ENCODE results near the gene IER2. TPM values are rescaled to one million over a fixed set of nuclear protein-coding genes. Genes with fewer than 3 reads are reported as not detected.

The IER2 gene
- total RNA-seq, 6 donors from 2014 or later, result 94.3 to 246 (median 129) TPM

- H3K9me3 ChIP-seq, result no peaks in the 10 kb centered on the region
- H3K27ac ChIP-seq, result peak overlapping the region; percentile 98 to 100 (median 99)
- H3K36me3 ChIP-seq, result peaks cover 0 to 10% (median 0%) of the 10 kb centered on the region in 4 donors
- ATAC-seq (ENCODE audit: low FRiP score in 2 of 2) (peak; percentile 70 to 84), DNase-seq (peak; percentile 97 to 99)
- H3K4me1 ChIP-seq, result peaks cover 19 to 47% (median 34%) of the 10 kb centered on the region in 4 donors
- WGBS, 2 donors, result 0 to 2% methylated on average over 2 to 33 of the region's 71 CpGs
- peak; percentile 57 to 98 (median 94) for TF ChIP-seq POLR2A (IDR thresholded peaks at IDR 0.05)
- TF ChIP-seq POLR2AphosphoS5 (IDR thresholded peaks at IDR 0.05), result peak; percentile 97 to 99
- peak in 2 of 4 donors; percentile 25 to 67 for TF ChIP-seq EP300 (IDR thresholded peaks at IDR 0.05)
- TF ChIP-seq CTCF (IDR thresholded peaks at IDR 0.05), result peak in 5 of 6 experiments; percentile 8 to 16 (median 13)
- H3K27me3 ChIP-seq, result no peaks in the 10 kb centered on the region
- peak overlapping the region; percentile 79 to 99 (median 92) for H3K4me3 ChIP-seq
Measured at GRCh38 chr19:13151605-13152355, 1.6 kb downstream of the IER2 start.

GRCh38 chr19:13152356-13152973 lies 2.3 kb downstream of the IER2 start:
- peak in 1 of 2 donors; percentile 0 for ATAC-seq (ENCODE audit: low FRiP score in 2 of 2)
- Histone ChIP-seq H3K4me1 (peaks cover 24 to 46% (median 32%) of the 10 kb centered on the region in 4 donors), H3K36me3 (peaks cover 0 to 10% (median 0%) of the 10 kb centered on the region in 4 donors), H3K27ac (peak overlapping the region; percentile 98 to 100 (median 99)), H3K4me3 (peak overlapping the region; percentile 79 to 99 (median 92)), H3K9me3 (no peaks in the 10 kb centered on the region), H3K27me3 (no peaks in the 10 kb centered on the region)
- TF ChIP-seq POLR2A (IDR thresholded peaks at IDR 0.05) (no peak), EP300 (IDR thresholded peaks at IDR 0.05) (no peak), POLR2AphosphoS5 (IDR thresholded peaks at IDR 0.05) (no peak), CTCF (IDR thresholded peaks at IDR 0.05) (no peak)
- DNase-seq, result no peak
- WGBS, 2 donors, result 0% methylated on average over 5 to 20 of the region's 25 CpGs

- no peaks in the 10 kb centered on the region for H3K27me3 ChIP-seq
- peak; percentile 94 to 95 for DNase-seq
- peaks cover 0 to 10% (median 0%) of the 10 kb centered on the region in 4 donors for H3K36me3 ChIP-seq
- peaks cover 22 to 48% (median 31%) of the 10 kb centered on the region in 4 donors for H3K4me1 ChIP-seq
- WGBS, 2 donors, result 0% methylated on average over 57 of the region's 59 CpGs; no CpG with 5 or more reads in 1 of the 2 donors
- peak; percentile 95 to 100 (median 100) for TF ChIP-seq POLR2A (IDR thresholded peaks at IDR 0.05)
- TF ChIP-seq EP300 (IDR thresholded peaks at IDR 0.05), result peak in 1 of 4 donors; percentile 91
- TF ChIP-seq POLR2AphosphoS5 (IDR thresholded peaks at IDR 0.05), result peak; percentile 100
- TF ChIP-seq CTCF (IDR thresholded peaks at IDR 0.05), result peak in 5 of 6 experiments; percentile 8 to 53 (median 19)
- ATAC-seq (ENCODE audit: low FRiP score in 2 of 2), result peak; percentile 65 to 81
- peak overlapping the region; percentile 98 to 100 (median 99) for H3K27ac ChIP-seq
- peak overlapping the region; percentile 79 to 99 (median 92) for H3K4me3 ChIP-seq
- H3K9me3 ChIP-seq, result no peaks in the 10 kb centered on the region
Measured at GRCh38 chr19:13152974-13153568, 2.9 kb downstream of the IER2 start.

- Histone ChIP-seq H3K9me3 (no peaks in the 10 kb centered on the region), H3K27ac (peak overlapping the region; percentile 98 to 100 (median 99)), H3K36me3 (peaks cover 0 to 10% (median 0%) of the 10 kb centered on the region in 4 donors), H3K4me1 (peaks cover 16 to 42% (median 26%) of the 10 kb centered on the region in 4 donors), H3K27me3 (no peaks in the 10 kb centered on the region), H3K4me3 (peak overlapping the region; percentile 79 to 99 (median 92))
- ATAC-seq (ENCODE audit: low FRiP score in 2 of 2), result no peak
- peak in 1 of 2 donors; percentile 92 for DNase-seq
- 0% methylated on average over 7 to 30 of the region's 69 CpGs for WGBS, 2 donors
- TF ChIP-seq CTCF (IDR thresholded peaks at IDR 0.05), result peak in 1 of 6 experiments; percentile 2
- TF ChIP-seq EP300 (IDR thresholded peaks at IDR 0.05), result no peak
- TF ChIP-seq POLR2A (IDR thresholded peaks at IDR 0.05), result peak in 1 of 4 donors; percentile 31
- TF ChIP-seq POLR2AphosphoS5 (IDR thresholded peaks at IDR 0.05), result no peak
Measured at GRCh38 chr19:13153569-13154240, 3.5 kb downstream of the IER2 start.
